DOHH2 (cell line): ENCODE data around the gene TNFRSF9.
"Not testable (repeated sequence)": the region's sequence is repeated elsewhere in the genome, so short reads cannot be mapped to it uniquely, and the experiment has no call there.

Experiments
- H3F3A ChIP-seq: fragments of 200-600 bp; sonication (generic), shearing (Covaris generic); 2 replicates; pipeline ENCODE4 v1.6.0; 2016; ENCODE audit warnings: antibody characterized with exemption, mild to moderate bottlenecking; ENCODE audit not compliant: control insufficient read depth, insufficient read depth
- H3K27ac ChIP-seq: fragments of 200-600 bp; sonication (generic); 2 replicates; pipeline ENCODE4 v1.5.1; 2014; ENCODE audit warnings: low read depth, mild to moderate bottlenecking, low read length, moderate library complexity
- H3K27me3 ChIP-seq: fragments of 200-600 bp; sonication (generic); 2 replicates; pipeline ENCODE4 v1.6.1; 2014; ENCODE audit warnings: mild to moderate bottlenecking, low read length, mixed read lengths; ENCODE audit not compliant: control insufficient read depth
- H3K36me3 ChIP-seq: fragments of 200-600 bp; sonication (generic); 2 replicates; pipeline ENCODE4 v1.6.1; 2014; ENCODE audit warnings: mild to moderate bottlenecking, low read length, moderate library complexity, mixed read lengths; ENCODE audit not compliant: control insufficient read depth
- H3K4me1 ChIP-seq: fragments of 200-600 bp; sonication (generic); 2 replicates; pipeline ENCODE4 v1.6.1; 2014; ENCODE audit warnings: mild to moderate bottlenecking, low read length, mixed read lengths; ENCODE audit not compliant: control insufficient read depth
- H3K4me2 ChIP-seq: fragments of 200-600 bp; sonication (generic); 2 replicates; pipeline ENCODE4 v1.6.0; 2014; ENCODE audit warnings: mild to moderate bottlenecking, low read length, moderate library complexity
- H3K4me3 ChIP-seq: fragments of 200-600 bp; sonication (generic); 2 replicates; pipeline ENCODE4 v1.5.1; 2014; ENCODE audit warnings: mild to moderate bottlenecking, low read length, mixed read lengths
- H3K79me2 ChIP-seq: fragments of 200-600 bp; sonication (generic); 2 replicates; pipeline ENCODE4 v1.6.1; 2014; ENCODE audit warnings: mild to moderate bottlenecking, low read length, mixed read lengths; ENCODE audit not compliant: control insufficient read depth
- H3K9me2 ChIP-seq: fragments of 200-600 bp; sonication (generic); replicated peaks from 2 replicates; pipeline ENCODE4 v1.6.1; 2014; ENCODE audit warnings: mild to moderate bottlenecking, low read length, mixed read lengths; ENCODE audit not compliant: control insufficient read depth
- H3K9me3 ChIP-seq: fragments of 200-600 bp; sonication (generic); 2 replicates; pipeline ENCODE4 v1.6.1; 2014; ENCODE audit warnings: antibody characterized with exemption, low read length, mixed read lengths; ENCODE audit not compliant: control insufficient read depth, insufficient read depth
- H4K20me1 ChIP-seq: fragments of 200-600 bp; sonication (generic); 2 replicates; pipeline ENCODE4 v1.6.0; 2014; ENCODE audit warnings: low read depth, mild to moderate bottlenecking, antibody characterized with exemption, low read length, moderate library complexity; ENCODE audit not compliant: control insufficient read depth, insufficient read depth
- EZH2phosphoT487 ChIP-seq: fragments of 200-600 bp; sonication (generic); IDR thresholded peaks from 2 replicates; pipeline ENCODE4 v1.6.1; 2017; ENCODE audit warnings: borderline replicate concordance, mild to moderate bottlenecking, antibody characterized with exemption, low read length, moderate library complexity, mixed read lengths
- TF ChIP-seq, protein P1 (sequence below): fragments of 200-600 bp; sonication (generic); IDR thresholded peaks from one replicate; pipeline ENCODE4 v1.5.1; 2014; ENCODE audit warnings: antibody characterized with exemption, mild to moderate bottlenecking, low read depth, low read length; ENCODE audit not compliant: poor library complexity, severe bottlenecking

The TNFRSF9 gene

DNA sequence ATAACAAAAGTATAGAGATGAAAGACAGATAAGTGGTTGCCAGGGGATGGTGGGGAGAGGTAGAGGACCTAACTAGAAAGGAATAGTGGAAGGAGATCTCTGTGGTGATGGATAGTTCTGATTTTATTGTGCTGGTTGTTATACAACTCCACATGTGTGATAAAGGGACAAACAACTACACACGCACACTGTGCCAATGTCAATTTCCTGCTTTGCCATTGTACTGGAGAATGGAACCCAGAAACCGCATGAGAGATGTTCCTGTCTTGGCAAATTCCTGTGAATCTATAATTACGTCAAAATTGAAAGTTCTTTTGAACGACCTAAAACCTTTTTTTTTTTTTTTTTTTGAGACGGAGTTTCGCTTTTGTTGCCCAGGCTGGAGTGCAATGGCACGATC lies 11.0 kb downstream of the TNFRSF9 start:
- H3K79me2 ChIP-seq: no peaks in the 10 kb centered on the region
- H3K4me1 ChIP-seq: no peaks in the 10 kb centered on the region
- no peak overlapping the region for H3K4me2 ChIP-seq
- H3F3A ChIP-seq: no peaks in the 10 kb centered on the region
- no peak overlapping the region for H3K4me3 ChIP-seq
- no peaks in the 10 kb centered on the region for H3K36me3 ChIP-seq
- no peak overlapping the region for H3K27ac ChIP-seq
- no peaks in the 10 kb centered on the region for H4K20me1 ChIP-seq
- no peak for TF ChIP-seq EZH2phosphoT487
- TF ChIP-seq, protein P1, sequence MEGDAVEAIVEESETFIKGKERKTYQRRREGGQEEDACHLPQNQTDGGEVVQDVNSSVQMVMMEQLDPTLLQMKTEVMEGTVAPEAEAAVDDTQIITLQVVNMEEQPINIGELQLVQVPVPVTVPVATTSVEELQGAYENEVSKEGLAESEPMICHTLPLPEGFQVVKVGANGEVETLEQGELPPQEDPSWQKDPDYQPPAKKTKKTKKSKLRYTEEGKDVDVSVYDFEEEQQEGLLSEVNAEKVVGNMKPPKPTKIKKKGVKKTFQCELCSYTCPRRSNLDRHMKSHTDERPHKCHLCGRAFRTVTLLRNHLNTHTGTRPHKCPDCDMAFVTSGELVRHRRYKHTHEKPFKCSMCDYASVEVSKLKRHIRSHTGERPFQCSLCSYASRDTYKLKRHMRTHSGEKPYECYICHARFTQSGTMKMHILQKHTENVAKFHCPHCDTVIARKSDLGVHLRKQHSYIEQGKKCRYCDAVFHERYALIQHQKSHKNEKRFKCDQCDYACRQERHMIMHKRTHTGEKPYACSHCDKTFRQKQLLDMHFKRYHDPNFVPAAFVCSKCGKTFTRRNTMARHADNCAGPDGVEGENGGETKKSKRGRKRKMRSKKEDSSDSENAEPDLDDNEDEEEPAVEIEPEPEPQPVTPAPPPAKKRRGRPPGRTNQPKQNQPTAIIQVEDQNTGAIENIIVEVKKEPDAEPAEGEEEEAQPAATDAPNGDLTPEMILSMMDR: no peak
- no peaks in the 10 kb centered on the region for H3K27me3 ChIP-seq
- H3K9me2 ChIP-seq: no peaks in the 10 kb centered on the region
- no peaks in the 10 kb centered on the region for H3K9me3 ChIP-seq

DNA sequence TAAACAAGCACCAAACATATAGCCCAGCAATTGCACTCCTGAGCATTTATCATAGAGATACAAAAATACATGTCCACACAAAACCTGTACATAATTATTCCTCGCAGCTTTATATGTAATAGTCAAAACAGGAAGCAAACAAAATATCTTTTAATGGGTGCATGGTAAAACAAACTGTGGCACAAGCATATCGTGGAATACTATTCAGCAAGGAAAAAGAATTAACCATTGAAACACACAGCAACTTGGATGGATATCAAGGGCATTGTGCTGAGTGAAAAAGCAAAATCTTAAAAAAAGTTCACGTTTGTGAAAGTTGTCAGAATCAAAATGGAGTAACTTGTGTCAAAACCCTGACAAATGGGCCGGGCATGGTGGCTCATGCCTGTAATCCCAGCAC lies 12.4 kb downstream of the TNFRSF9 start:
- no peak overlapping the region for H3K4me2 ChIP-seq
- no peaks in the 10 kb centered on the region for H3K27me3 ChIP-seq
- H3K36me3 ChIP-seq: no peaks in the 10 kb centered on the region
- TF ChIP-seq, protein P1: no peak
- TF ChIP-seq EZH2phosphoT487: no peak
- H4K20me1 ChIP-seq: no peaks in the 10 kb centered on the region
- no peaks in the 10 kb centered on the region for H3K9me2 ChIP-seq
- H3F3A ChIP-seq: no peaks in the 10 kb centered on the region
- H3K4me1 ChIP-seq: no peaks in the 10 kb centered on the region
- no peaks in the 10 kb centered on the region for H3K9me3 ChIP-seq
- no peaks in the 10 kb centered on the region for H3K79me2 ChIP-seq
- no peak overlapping the region for H3K4me3 ChIP-seq
- H3K27ac ChIP-seq: no peak overlapping the region

DNA sequence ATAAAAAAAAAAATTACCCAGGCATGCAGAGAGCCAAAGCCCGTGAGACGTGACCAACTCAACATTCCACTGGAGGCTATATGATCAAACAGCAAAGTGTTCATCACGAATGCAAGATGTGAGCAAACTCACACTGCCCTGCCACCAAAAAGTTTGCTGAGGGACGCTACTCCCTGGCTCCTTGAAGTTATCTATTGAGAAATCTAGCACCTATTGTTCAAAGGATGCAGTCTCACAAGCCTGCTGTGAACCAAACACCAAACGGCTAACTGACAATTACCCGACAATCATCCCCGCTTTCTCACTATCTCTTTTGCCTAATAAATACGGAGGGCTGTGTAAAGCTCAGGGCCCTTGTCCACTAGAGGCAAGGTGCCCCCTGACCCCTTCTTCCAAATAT lies 13.6 kb downstream of the TNFRSF9 start:
- not testable (repeated sequence) for H3K36me3 ChIP-seq, H3K9me3 ChIP-seq, H3K79me2 ChIP-seq, H3K4me3 ChIP-seq, H3F3A ChIP-seq, H4K20me1 ChIP-seq, H3K27me3 ChIP-seq, H3K27ac ChIP-seq, H3K9me2 ChIP-seq, H3K4me2 ChIP-seq, H3K4me1 ChIP-seq

DNA sequence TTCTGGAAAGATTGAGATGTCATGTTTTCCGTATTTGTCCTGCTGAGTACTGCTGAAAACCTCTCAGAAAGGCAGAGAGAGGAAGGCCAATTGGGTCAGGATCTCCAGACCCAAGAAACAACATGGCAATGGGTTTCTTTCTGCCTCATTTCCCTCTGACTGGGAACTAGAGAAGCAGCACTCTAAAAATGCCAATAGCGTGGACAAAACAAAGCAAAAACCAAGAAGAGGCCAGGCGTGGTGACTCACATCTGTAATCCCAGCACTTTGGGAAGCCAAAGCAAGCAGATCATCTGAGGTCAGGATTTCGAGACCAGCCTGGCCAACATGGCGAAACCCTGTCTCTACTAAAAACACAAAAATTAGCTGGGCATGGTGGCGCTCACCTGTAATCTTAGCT lies 18.3 kb downstream of the TNFRSF9 start:
- Histone ChIP-seq H3K36me3 (no peaks in the 10 kb centered on the region), H3K79me2 (no peaks in the 10 kb centered on the region), H4K20me1 (no peaks in the 10 kb centered on the region), H3F3A (no peaks in the 10 kb centered on the region), H3K9me2 (no peaks in the 10 kb centered on the region), H3K27ac (no peak overlapping the region), H3K9me3 (no peaks in the 10 kb centered on the region), H3K27me3 (0 out of 2 replicates have a peak, but pooled peaks cover 3% of the 10 kb centered on the region), H3K4me2 (no peak overlapping the region), H3K4me1 (no peaks in the 10 kb centered on the region), H3K4me3 (no peak overlapping the region)
- TF ChIP-seq, protein P1: no peak
- no peak for TF ChIP-seq EZH2phosphoT487
